Measurements from ENCODE around the gene QRFP. TPM values are rescaled to one million over a fixed set of nuclear protein-coding genes. Genes with fewer than 3 reads are reported as not detected.

Gene QRFP
- total and polyA plus RNA-seq, 2 of the 8 experiments (the other 6 are each of a cell fraction or from before 2014, with no cell fraction given), result not detected

- H2BK120ac ChIP-seq (replicated peaks; ENCODE audit: low read depth, low read length), result no peak overlapping the region
- H3K4me3 ChIP-seq (ENCODE audit: extremely low read depth in 1 of 4, insufficient read depth in 2 of 4, low read depth in 3 of 4, low read length in 4 of 4), result no peak overlapping the region
- FAIRE-seq (no peak), DNase-seq (ENCODE audit: low read depth in 1 of 2, low spot score in 2 of 2) (no peak)
- no peak overlapping the region for H2BK12ac ChIP-seq (ENCODE audit: low read depth, low read length)
- no peak overlapping the region for H2BK5ac ChIP-seq (ENCODE audit: low read depth, low read length)
- H4K20me1 ChIP-seq (replicated peaks in 1 of 2; ENCODE audit: control insufficient read depth in 1 of 2, insufficient read depth in 2 of 2, low read length in 2 of 2), result peaks cover 2 to 3% of the 10 kb centered on the region in 2 experiments
- no peak overlapping the region for H3K27ac ChIP-seq (ENCODE audit: low read depth, low read length)
- H3K9me3 ChIP-seq (ENCODE audit: insufficient read depth in 2 of 2, low read depth in 1 of 2, low read length in 1 of 2), result 0 out of 4 replicates have a peak, but pooled peaks cover 0 to 1% of the 10 kb centered on the region in 2 experiments
- no peak overlapping the region for H2AFZ ChIP-seq (ENCODE audit: low read length)
- H3K4me2 ChIP-seq (ENCODE audit: insufficient read depth in 1 of 2, low read depth in 2 of 2, low read length in 2 of 2), result no peak overlapping the region
- H3K4ac ChIP-seq (replicated peaks; ENCODE audit: insufficient read length, low read depth, low read length), result no peak overlapping the region
- H3K56ac ChIP-seq (replicated peaks; ENCODE audit: insufficient read length, low read depth, low read length), result no peak overlapping the region
- H4K91ac ChIP-seq (replicated peaks; ENCODE audit: insufficient read length, low read length), result no peak overlapping the region
- H3K79me1 ChIP-seq (ENCODE audit: low read depth, low read length), result no peaks in the 10 kb centered on the region
- ChIA-PET POLR2A (ENCODE audit: partially characterized antibody) (interaction anchor here (1.1 to 1.7 kb wide), 2 partner anchors 9 to 48 kb away, joined by 3 to 4 read pairs; partner anchors contain the start of gene QRFP), CTCF (ENCODE audit: partially characterized antibody) (interaction anchor here (1.2 to 8.2 kb wide), 7 partner anchors 10 to 102 kb away, joined by 3 to 69 read pairs (median 10); no protein-coding TSS in a partner anchor)
- no peaks in the 10 kb centered on the region for H3K36me3 ChIP-seq (ENCODE audit: control insufficient read depth in 2 of 4, insufficient read depth in 4 of 4, low read length in 3 of 4)
- no peak overlapping the region for H3K23ac ChIP-seq (ENCODE audit: insufficient read length)
- no peak overlapping the region for H2BK15ac ChIP-seq (ENCODE audit: low read length)
- H4K8ac ChIP-seq (ENCODE audit: extremely low read depth, insufficient read depth, low read length), result no peak overlapping the region
- H3K14ac ChIP-seq (ENCODE audit: insufficient read length), result no peak overlapping the region
- H3K23me2 ChIP-seq (ENCODE audit: low read depth, low read length), result peaks cover 2% of the 10 kb centered on the region; the same call in 1 of the 2 replicates
- no peak overlapping the region for H2BK20ac ChIP-seq (ENCODE audit: low read length)
- 63% methylated on average over 1 of the region's 3 CpGs; no CpG with 5 or more reads in 1 of the 2 experiments for WGBS, 2 experiments (ENCODE audit: extremely low coverage in 1 of 2, insufficient coverage in 1 of 2, insufficient read length in 1 of 2, insufficient replicate concordance in 2 of 2, low coverage in 1 of 2, low lambda C conversion rate in 2 of 2, missing lambda C conversion rate in 1 of 2)
- H4K5ac ChIP-seq (ENCODE audit: insufficient read length, low read depth, low read length), result no peak overlapping the region
- H3K27me3 ChIP-seq (replicated peaks in 1 of 4; ENCODE audit: control insufficient read depth in 3 of 4, extremely low read depth in 1 of 4, insufficient read depth in 3 of 4, low read length in 3 of 4), result peaks cover 7 to 20% (median 13%) of the 10 kb centered on the region in 4 experiments
- no peak overlapping the region for H2AK5ac ChIP-seq (ENCODE audit: low read depth, low read length)
- no peaks in the 10 kb centered on the region for H3K79me2 ChIP-seq (ENCODE audit: control insufficient read depth in 1 of 2, insufficient read depth in 2 of 2, low read length in 2 of 2)
- no peak overlapping the region for H3K18ac ChIP-seq (ENCODE audit: extremely low read depth, low read length)
- peaks cover 0 to 13% (median 6%) of the 10 kb centered on the region in 4 experiments; a peak in 5 of 7 replicates for H3K4me1 ChIP-seq (replicated peaks in 1 of 4; ENCODE audit: control insufficient read depth in 3 of 4, insufficient read depth in 4 of 4, low read length in 3 of 4)
- H3K9ac ChIP-seq (replicated peaks in 1 of 4; ENCODE audit: extremely low read depth in 1 of 4, low read depth in 3 of 4, low read length in 3 of 4), result no peak overlapping the region
- TF ChIP-seq JUND (IDR thresholded peaks at IDR 0.05; ENCODE audit: low read length), result no peak
- no peak for TF ChIP-seq MAX (IDR thresholded peaks at IDR 0.05)
- no peak for TF ChIP-seq FOSL1 (IDR thresholded peaks at IDR 0.05; ENCODE audit: insufficient read depth, low read depth, low read length)
- no peak for TF ChIP-seq E2F6 (IDR thresholded peaks at IDR 0.05)
- no peak for TF ChIP-seq SIX5 (IDR thresholded peaks at IDR 0.05; ENCODE audit: low read depth, low read length)
- TF ChIP-seq SP4 (IDR thresholded peaks at IDR 0.05; ENCODE audit: low read length), result no peak
- TF ChIP-seq ZNF274 (IDR thresholded peaks at IDR 0.05; ENCODE audit: borderline replicate concordance, extremely low read depth, low read length), result no peak
- TF ChIP-seq SP2 (IDR thresholded peaks at IDR 0.05; ENCODE audit: low read length), result no peak
- no peak for TF ChIP-seq TAF1 (IDR thresholded peaks at IDR 0.05; ENCODE audit: low read depth, low read length)
- no peak for TF ChIP-seq KDM4A (IDR thresholded peaks at IDR 0.05; ENCODE audit: low read depth, low read length, severe bottlenecking)
- no peak for TF ChIP-seq CREB1 (IDR thresholded peaks at IDR 0.05)
- no peak for TF ChIP-seq BCL11A (IDR thresholded peaks at IDR 0.05; ENCODE audit: low read depth in 2 of 2, low read length in 2 of 2)
- TF ChIP-seq POLR2A (IDR thresholded peaks at IDR 0.05; ENCODE audit: control extremely low read depth in 1 of 2, low read depth in 2 of 2, low read length in 2 of 2), result no peak
- no peak for TF ChIP-seq HDAC6 (IDR thresholded peaks at IDR 0.05; ENCODE audit: low read depth, low read length)
Measured at GRCh38 chr9:130944510-130945058, 48.0 kb upstream of the QRFP start.

Data from H1 (cell line).